GM12801 (cell line): ENCODE measurements around the gene HOXB7.

Experiments
- CTCF ChIP-seq: IDR thresholded peaks from one replicate; pipeline ENCODE4 v1.5.1; 2011; ENCODE audit warnings: control low read depth; ENCODE audit not compliant: insufficient read length; ENCODE audit errors: extremely low read depth

The HOXB7 gene

GRCh38 chr17:48624118-48624517, 13.3 kb upstream of the HOXB7 start:
- no peak for TF ChIP-seq CTCF

- no peak for TF ChIP-seq CTCF
These were observed 12.8 kb upstream of the HOXB7 start for GRCh38 chr17:48623583-48623982.

GRCh38 chr17:48622857-48623256, 12.0 kb upstream of the HOXB7 start:
- TF ChIP-seq CTCF: no peak

GRCh38 chr17:48621410-48622392, 10.9 kb upstream of the HOXB7 start:
- TF ChIP-seq CTCF: no peak

- no peak for TF ChIP-seq CTCF
These were observed 9.8 kb upstream of the HOXB7 start for GRCh38 chr17:48620461-48621139.

GRCh38 chr17:48619826-48620449, 9.1 kb upstream of the HOXB7 start:
- TF ChIP-seq CTCF: no peak

- no peak for TF ChIP-seq CTCF
These were observed 7.6 kb upstream of the HOXB7 start for GRCh38 chr17:48618256-48618896.
